ENCODE results near the gene LGR4. TPM values are rescaled to one million over a fixed set of nuclear protein-coding genes. Genes with fewer than 3 reads are reported as not detected.
A peak's percentile ranks its signal among the peaks of the same experiment; 100 is the strongest.

The LGR4 gene
- total and polyA plus RNA-seq, 2 of the 13 experiments (the other 11 are each of a cell fraction or from before 2014, with no cell fraction given) = 42.1 to 68.7 TPM

GRCh38 chr11:27401833-27402316 is 70.7 kb downstream of the LGR4 start (continued):
- no peak for TF ChIP-seq TSC22D2 (CRISPR knock-in tag; IDR thresholded peaks at IDR 0.05; ENCODE audit: borderline replicate concordance)
- TF ChIP-seq, protein P1, sequence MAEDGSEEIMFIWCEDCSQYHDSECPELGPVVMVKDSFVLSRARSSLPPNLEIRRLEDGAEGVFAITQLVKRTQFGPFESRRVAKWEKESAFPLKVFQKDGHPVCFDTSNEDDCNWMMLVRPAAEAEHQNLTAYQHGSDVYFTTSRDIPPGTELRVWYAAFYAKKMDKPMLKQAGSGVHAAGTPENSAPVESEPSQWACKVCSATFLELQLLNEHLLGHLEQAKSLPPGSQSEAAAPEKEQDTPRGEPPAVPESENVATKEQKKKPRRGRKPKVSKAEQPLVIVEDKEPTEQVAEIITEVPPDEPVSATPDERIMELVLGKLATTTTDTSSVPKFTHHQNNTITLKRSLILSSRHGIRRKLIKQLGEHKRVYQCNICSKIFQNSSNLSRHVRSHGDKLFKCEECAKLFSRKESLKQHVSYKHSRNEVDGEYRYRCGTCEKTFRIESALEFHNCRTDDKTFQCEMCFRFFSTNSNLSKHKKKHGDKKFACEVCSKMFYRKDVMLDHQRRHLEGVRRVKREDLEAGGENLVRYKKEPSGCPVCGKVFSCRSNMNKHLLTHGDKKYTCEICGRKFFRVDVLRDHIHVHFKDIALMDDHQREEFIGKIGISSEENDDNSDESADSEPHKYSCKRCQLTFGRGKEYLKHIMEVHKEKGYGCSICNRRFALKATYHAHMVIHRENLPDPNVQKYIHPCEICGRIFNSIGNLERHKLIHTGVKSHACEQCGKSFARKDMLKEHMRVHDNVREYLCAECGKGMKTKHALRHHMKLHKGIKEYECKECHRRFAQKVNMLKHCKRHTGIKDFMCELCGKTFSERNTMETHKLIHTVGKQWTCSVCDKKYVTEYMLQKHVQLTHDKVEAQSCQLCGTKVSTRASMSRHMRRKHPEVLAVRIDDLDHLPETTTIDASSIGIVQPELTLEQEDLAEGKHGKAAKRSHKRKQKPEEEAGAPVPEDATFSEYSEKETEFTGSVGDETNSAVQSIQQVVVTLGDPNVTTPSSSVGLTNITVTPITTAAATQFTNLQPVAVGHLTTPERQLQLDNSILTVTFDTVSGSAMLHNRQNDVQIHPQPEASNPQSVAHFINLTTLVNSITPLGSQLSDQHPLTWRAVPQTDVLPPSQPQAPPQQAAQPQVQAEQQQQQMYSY (CRISPR knock-in tag; IDR thresholded peaks at IDR 0.05) = no peak; the same call in 1 of the 2 replicates
- no peak; the same call in 1 of the 2 replicates for TF ChIP-seq GFI1 (CRISPR knock-in tag; IDR thresholded peaks at IDR 0.05; ENCODE audit: borderline replicate concordance)
- no peak for TF ChIP-seq ZNF724P (CRISPR knock-in tag; IDR thresholded peaks at IDR 0.05; ENCODE audit: borderline replicate concordance)
- TF ChIP-seq SNAPC2 (CRISPR knock-in tag; IDR thresholded peaks at IDR 0.05) = no peak
- TF ChIP-seq PLSCR1 (CRISPR knock-in tag; IDR thresholded peaks at IDR 0.05; ENCODE audit: borderline replicate concordance) = no peak
- no peak for TF ChIP-seq RARG (CRISPR knock-in tag; IDR thresholded peaks at IDR 0.05; ENCODE audit: low read depth)
- TF ChIP-seq, protein P2, sequence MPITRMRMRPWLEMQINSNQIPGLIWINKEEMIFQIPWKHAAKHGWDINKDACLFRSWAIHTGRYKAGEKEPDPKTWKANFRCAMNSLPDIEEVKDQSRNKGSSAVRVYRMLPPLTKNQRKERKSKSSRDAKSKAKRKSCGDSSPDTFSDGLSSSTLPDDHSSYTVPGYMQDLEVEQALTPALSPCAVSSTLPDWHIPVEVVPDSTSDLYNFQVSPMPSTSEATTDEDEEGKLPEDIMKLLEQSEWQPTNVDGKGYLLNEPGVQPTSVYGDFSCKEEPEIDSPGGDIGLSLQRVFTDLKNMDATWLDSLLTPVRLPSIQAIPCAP (CRISPR knock-in tag; IDR thresholded peaks at IDR 0.05; ENCODE audit: low read depth) = no peak
- TF ChIP-seq MAZ (IDR thresholded peaks at IDR 0.05; ENCODE audit: borderline replicate concordance, low read depth, low read length) = no peak
- no peak for TF ChIP-seq MAZ (CRISPR knock-in tag; IDR thresholded peaks at IDR 0.05; ENCODE audit: low read depth)
- no peak for TF ChIP-seq GPN1 (CRISPR knock-in tag; IDR thresholded peaks at IDR 0.05; ENCODE audit: borderline replicate concordance)
- no peak for TF ChIP-seq TAF15 (IDR thresholded peaks at IDR 0.05; ENCODE audit: low read depth, low read length, poor library complexity, severe bottlenecking)
- TF ChIP-seq HHEX (CRISPR knock-in tag; IDR thresholded peaks at IDR 0.05) = peak; percentile 81
- TF ChIP-seq SETDB1 (CRISPR knock-in tag; IDR thresholded peaks at IDR 0.05; ENCODE audit: borderline replicate concordance) = no peak
- TF ChIP-seq, protein P3, sequence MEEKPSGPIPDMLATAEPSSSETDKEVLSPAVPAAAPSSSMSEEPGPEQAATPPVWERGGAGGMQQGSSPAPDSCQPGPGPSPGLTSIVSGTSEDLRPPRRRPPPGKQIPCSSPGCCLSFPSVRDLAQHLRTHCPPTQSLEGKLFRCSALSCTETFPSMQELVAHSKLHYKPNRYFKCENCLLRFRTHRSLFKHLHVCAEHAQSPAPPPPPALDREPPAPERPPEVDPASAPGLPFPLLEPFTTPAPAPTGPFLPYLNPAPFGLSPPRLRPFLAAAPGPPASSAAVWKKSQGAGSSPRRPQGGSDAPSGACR (CRISPR knock-in tag; IDR thresholded peaks at IDR 0.05) = peak; percentile 49; the same call in 1 of the 2 replicates
- TF ChIP-seq AKAP8 (CRISPR knock-in tag; IDR thresholded peaks at IDR 0.05) = no peak
- peak; percentile 94 for TF ChIP-seq RARA (CRISPR knock-in tag; IDR thresholded peaks at IDR 0.05)

All from HepG2 (cell line).